ENCODE measurements around the gene ZNF324.
"Not testable (repeated sequence)": the region's sequence is repeated elsewhere in the genome, so short reads cannot be mapped to it uniquely, and the experiment has no call there.

Gene ZNF324

DNA sequence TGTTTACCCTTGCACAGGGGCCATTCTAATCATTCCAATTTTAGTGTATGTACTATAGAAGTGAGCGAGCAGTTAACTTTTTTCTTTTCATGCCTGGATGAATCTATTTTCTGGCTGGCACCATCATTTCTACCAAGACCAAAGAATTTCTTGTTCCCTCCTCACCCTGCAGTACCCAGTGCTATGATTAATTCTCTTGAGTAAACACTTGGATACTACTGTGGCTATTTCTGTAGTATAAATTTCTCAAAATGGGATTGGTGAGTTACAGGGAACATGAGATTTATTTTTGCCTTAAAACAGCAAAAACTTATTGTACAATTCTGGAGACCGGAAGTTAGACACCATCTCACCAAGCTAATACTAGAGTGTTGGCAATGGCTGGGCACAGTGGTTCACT, 16.9 kb downstream of the ZNF324 start:
- Histone ChIP-seq H3K27me3 (ENCODE audit: low read depth, low read length) (no peaks in the 10 kb centered on the region), H3K9me3 (ENCODE audit: insufficient read depth, low read length) (no peaks in the 10 kb centered on the region), H3K27ac (ENCODE audit: low read length) (no peak overlapping the region), H3K4me2 (ENCODE audit: low read length) (no peak overlapping the region), H3K9ac (ENCODE audit: low read length) (no peak overlapping the region), H3K4me3 (ENCODE audit: low read length) (no peak overlapping the region), H4K20me1 (ENCODE audit: insufficient read depth, low read length) (no peaks in the 10 kb centered on the region), H3K79me2 (ENCODE audit: low read length) (peaks cover 15% of the 10 kb centered on the region), H2AFZ (ENCODE audit: low read depth, low read length) (no peak overlapping the region), H3K4me1 (ENCODE audit: low read length) (peaks cover 10% of the 10 kb centered on the region), H3K36me3 (replicated peaks; ENCODE audit: low read depth, low read length) (peaks cover 23% of the 10 kb centered on the region)
- no peak for TF ChIP-seq EZH2phosphoT487 (IDR thresholded peaks at IDR 0.05; ENCODE audit: low read depth)
- TF ChIP-seq, protein P1, sequence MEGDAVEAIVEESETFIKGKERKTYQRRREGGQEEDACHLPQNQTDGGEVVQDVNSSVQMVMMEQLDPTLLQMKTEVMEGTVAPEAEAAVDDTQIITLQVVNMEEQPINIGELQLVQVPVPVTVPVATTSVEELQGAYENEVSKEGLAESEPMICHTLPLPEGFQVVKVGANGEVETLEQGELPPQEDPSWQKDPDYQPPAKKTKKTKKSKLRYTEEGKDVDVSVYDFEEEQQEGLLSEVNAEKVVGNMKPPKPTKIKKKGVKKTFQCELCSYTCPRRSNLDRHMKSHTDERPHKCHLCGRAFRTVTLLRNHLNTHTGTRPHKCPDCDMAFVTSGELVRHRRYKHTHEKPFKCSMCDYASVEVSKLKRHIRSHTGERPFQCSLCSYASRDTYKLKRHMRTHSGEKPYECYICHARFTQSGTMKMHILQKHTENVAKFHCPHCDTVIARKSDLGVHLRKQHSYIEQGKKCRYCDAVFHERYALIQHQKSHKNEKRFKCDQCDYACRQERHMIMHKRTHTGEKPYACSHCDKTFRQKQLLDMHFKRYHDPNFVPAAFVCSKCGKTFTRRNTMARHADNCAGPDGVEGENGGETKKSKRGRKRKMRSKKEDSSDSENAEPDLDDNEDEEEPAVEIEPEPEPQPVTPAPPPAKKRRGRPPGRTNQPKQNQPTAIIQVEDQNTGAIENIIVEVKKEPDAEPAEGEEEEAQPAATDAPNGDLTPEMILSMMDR (IDR thresholded peaks at IDR 0.05; ENCODE audit: low read depth, low read length), result no peak

DNA sequence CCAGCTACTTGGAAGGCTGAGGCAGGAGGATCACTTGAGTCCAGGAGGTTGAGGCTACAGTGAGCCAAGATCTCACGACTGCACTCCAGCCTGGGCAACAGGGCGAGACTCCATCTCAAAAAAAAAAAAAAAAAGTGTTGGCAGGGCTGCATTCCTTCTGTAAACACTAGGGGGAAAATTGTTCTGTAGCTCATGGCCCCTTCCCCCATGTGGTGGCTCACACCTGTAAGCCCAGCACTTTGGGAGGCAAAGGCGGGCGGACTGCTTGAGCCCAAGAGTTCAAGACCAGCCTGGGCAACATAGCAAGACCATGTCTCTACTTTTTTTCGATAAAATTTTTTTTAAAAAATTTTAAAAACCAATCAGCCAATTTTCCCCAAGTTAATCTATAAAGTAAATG, 17.5 kb downstream of the ZNF324 start:
- H3K36me3 ChIP-seq (replicated peaks; ENCODE audit: low read depth, low read length), result peaks cover 23% of the 10 kb centered on the region
- peaks cover 15% of the 10 kb centered on the region for H3K79me2 ChIP-seq (ENCODE audit: low read length)
- H3K27me3 ChIP-seq (ENCODE audit: low read depth, low read length); H3K9ac ChIP-seq (ENCODE audit: low read length); H2AFZ ChIP-seq (ENCODE audit: low read depth, low read length); H3K27ac ChIP-seq (ENCODE audit: low read length); H3K4me2 ChIP-seq (ENCODE audit: low read length); H3K4me3 ChIP-seq (ENCODE audit: low read length); H4K20me1 ChIP-seq (ENCODE audit: insufficient read depth, low read length); H3K9me3 ChIP-seq (ENCODE audit: insufficient read depth, low read length): not testable (repeated sequence)
- H3K4me1 ChIP-seq (ENCODE audit: low read length), result peaks cover 15% of the 10 kb centered on the region

DNA sequence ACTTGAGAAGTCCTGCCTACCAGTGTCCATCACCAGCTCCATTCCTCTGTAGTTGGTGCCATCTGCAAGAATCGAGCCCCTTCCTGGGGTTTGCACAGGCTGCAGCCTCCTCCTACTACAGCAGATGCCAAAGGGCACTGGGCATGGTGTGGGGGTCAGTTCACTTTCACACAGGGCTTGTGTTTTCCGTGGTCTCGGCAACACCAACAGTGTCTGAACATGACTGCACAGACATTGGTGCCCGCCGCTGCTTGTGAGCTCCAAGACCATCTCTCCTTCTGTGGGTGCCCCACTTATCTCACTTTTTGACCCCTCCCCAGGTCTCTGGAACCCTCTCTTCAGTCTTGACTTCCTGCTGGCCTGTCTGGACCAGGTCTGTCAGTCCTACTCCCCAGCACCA, 24.5 kb downstream of the ZNF324 start:
- Histone ChIP-seq H3K79me2 (ENCODE audit: low read length) (peaks cover 25% of the 10 kb centered on the region), H2AFZ (ENCODE audit: low read depth, low read length) (no peak overlapping the region), H3K9me3 (ENCODE audit: insufficient read depth, low read length) (no peaks in the 10 kb centered on the region), H4K20me1 (ENCODE audit: insufficient read depth, low read length) (no peaks in the 10 kb centered on the region), H3K27ac (ENCODE audit: low read length) (no peak overlapping the region), H3K4me3 (ENCODE audit: low read length) (no peak overlapping the region), H3K4me1 (ENCODE audit: low read length) (peaks cover 25% of the 10 kb centered on the region), H3K27me3 (ENCODE audit: low read depth, low read length) (no peaks in the 10 kb centered on the region), H3K9ac (ENCODE audit: low read length) (no peak overlapping the region), H3K36me3 (replicated peaks; ENCODE audit: low read depth, low read length) (peaks cover 13% of the 10 kb centered on the region), H3K4me2 (ENCODE audit: low read length) (no peak overlapping the region)
- TF ChIP-seq, protein P1 (IDR thresholded peaks at IDR 0.05; ENCODE audit: low read depth, low read length), result no peak
- no peak for TF ChIP-seq EZH2phosphoT487 (IDR thresholded peaks at IDR 0.05; ENCODE audit: low read depth)

DNA sequence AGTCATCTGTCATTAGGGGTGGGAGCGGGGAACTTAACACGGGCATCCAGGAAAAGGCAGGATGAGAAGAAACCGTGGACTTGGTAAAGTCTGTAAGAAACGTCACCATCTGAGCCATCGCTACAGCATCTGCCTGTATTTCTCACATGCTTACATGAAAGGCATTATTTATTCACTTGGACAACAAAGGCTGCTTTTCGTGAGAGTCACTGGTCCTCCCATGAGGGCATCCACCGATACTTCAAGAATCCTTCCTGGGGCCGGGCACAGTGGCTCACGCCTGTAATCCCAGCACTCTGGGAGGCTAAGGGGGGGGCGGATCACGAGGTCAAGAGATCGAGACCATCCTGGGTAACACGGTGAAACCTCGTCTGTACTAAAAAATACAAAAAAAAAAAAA, 25.4 kb downstream of the ZNF324 start:
- peaks cover 15% of the 10 kb centered on the region for H3K36me3 ChIP-seq (replicated peaks; ENCODE audit: low read depth, low read length)
- no peaks in the 10 kb centered on the region for H3K9me3 ChIP-seq (ENCODE audit: insufficient read depth, low read length)
- peaks cover 25% of the 10 kb centered on the region for H3K4me1 ChIP-seq (ENCODE audit: low read length)
- no peaks in the 10 kb centered on the region for H3K27me3 ChIP-seq (ENCODE audit: low read depth, low read length)
- H3K9ac ChIP-seq (ENCODE audit: low read length), result no peak overlapping the region
- no peak overlapping the region for H2AFZ ChIP-seq (ENCODE audit: low read depth, low read length)
- no peak overlapping the region for H3K4me3 ChIP-seq (ENCODE audit: low read length)
- no peak overlapping the region for H3K4me2 ChIP-seq (ENCODE audit: low read length)
- peaks cover 28% of the 10 kb centered on the region for H3K79me2 ChIP-seq (ENCODE audit: low read length)
- TF ChIP-seq, protein P1 (IDR thresholded peaks at IDR 0.05; ENCODE audit: low read depth, low read length), result no peak
- TF ChIP-seq EZH2phosphoT487 (IDR thresholded peaks at IDR 0.05; ENCODE audit: low read depth), result no peak
- no peak overlapping the region for H3K27ac ChIP-seq (ENCODE audit: low read length)
- H4K20me1 ChIP-seq (ENCODE audit: insufficient read depth, low read length), result no peaks in the 10 kb centered on the region

Data from OCI-LY3 (cell line).